Neuron (in vitro differentiated cells): Measurements from ENCODE around the gene RASL12.

ENCODE experiments used
- H2AFZ ChIP-seq: one replicate; pipeline ENCODE4 v1.6.1; 2013; ENCODE audit warnings: low read depth, mild to moderate bottlenecking, inconsistent platforms, low read length, moderate library complexity
- H3K27me3 ChIP-seq: one replicate; pipeline ENCODE4 v1.6.1; 2013; ENCODE audit warnings: low read length; ENCODE audit not compliant: insufficient read depth
- H3K36me3 ChIP-seq: one replicate; pipeline ENCODE4 v1.6.1; 2013; ENCODE audit warnings: low read length; ENCODE audit not compliant: insufficient read depth
- H3K4me1 ChIP-seq: one replicate; pipeline ENCODE4 v1.6.1; 2013; ENCODE audit warnings: low read length; ENCODE audit not compliant: insufficient read depth
- H3K4me3 ChIP-seq: 2 replicates; pipeline ENCODE4 v1.5.1; 2013; ENCODE audit warnings: mild to moderate bottlenecking, low read length, moderate library complexity
- H3K9me3 ChIP-seq: one replicate; pipeline ENCODE4 v1.6.1; 2013; ENCODE audit warnings: low read length

The RASL12 gene

GRCh38 chr15:65087411-65087810, 19.6 kb upstream of the RASL12 start:
- peaks cover 38% of the 10 kb centered on the region for H3K4me1 ChIP-seq
- H3K9me3 ChIP-seq, result no peaks in the 10 kb centered on the region

GRCh38 chr15:65086680-65087111, 18.9 kb upstream of the RASL12 start:
- H3K9me3 ChIP-seq, result no peaks in the 10 kb centered on the region
- H3K36me3 ChIP-seq, result no peaks in the 10 kb centered on the region
- H3K4me1 ChIP-seq, result peaks cover 45% of the 10 kb centered on the region
- no peak overlapping the region for H3K4me3 ChIP-seq
- H3K27me3 ChIP-seq, result no peaks in the 10 kb centered on the region
- no peak overlapping the region for H2AFZ ChIP-seq

More at GRCh38 chr15:65087411-65087810, 19.6 kb upstream of the RASL12 start:
- H3K27me3 ChIP-seq, result no peaks in the 10 kb centered on the region
- no peaks in the 10 kb centered on the region for H3K36me3 ChIP-seq
- H2AFZ ChIP-seq, result no peak overlapping the region
- no peak overlapping the region for H3K4me3 ChIP-seq

GRCh38 chr15:65085990-65086679, 18.3 kb upstream of the RASL12 start:
- Histone ChIP-seq H2AFZ (no peak overlapping the region), H3K4me1 (peaks cover 45% of the 10 kb centered on the region), H3K9me3 (no peaks in the 10 kb centered on the region), H3K36me3 (no peaks in the 10 kb centered on the region), H3K27me3 (no peaks in the 10 kb centered on the region), H3K4me3 (no peak overlapping the region)

GRCh38 chr15:65085207-65085753, 17.5 kb upstream of the RASL12 start:
- peaks cover 45% of the 10 kb centered on the region for H3K4me1 ChIP-seq
- H3K4me3 ChIP-seq, result no peak overlapping the region
- no peaks in the 10 kb centered on the region for H3K27me3 ChIP-seq
- H3K36me3 ChIP-seq, result no peaks in the 10 kb centered on the region
- H2AFZ ChIP-seq, result no peak overlapping the region
- no peaks in the 10 kb centered on the region for H3K9me3 ChIP-seq

- no peaks in the 10 kb centered on the region for H3K9me3 ChIP-seq
- no peaks in the 10 kb centered on the region for H3K27me3 ChIP-seq
- H3K4me1 ChIP-seq, result peaks cover 45% of the 10 kb centered on the region
Measured at GRCh38 chr15:65084500-65085206, 16.9 kb upstream of the RASL12 start.

GRCh38 chr15:65083262-65083701, 15.5 kb upstream of the RASL12 start:
- Histone ChIP-seq H2AFZ (no peak overlapping the region), H3K4me1 (peaks cover 40% of the 10 kb centered on the region), H3K9me3 (no peaks in the 10 kb centered on the region), H3K36me3 (no peaks in the 10 kb centered on the region), H3K4me3 (no peak overlapping the region), H3K27me3 (no peaks in the 10 kb centered on the region)

More at GRCh38 chr15:65084500-65085206, 16.9 kb upstream of the RASL12 start:
- H2AFZ ChIP-seq, result no peak overlapping the region
- H3K4me3 ChIP-seq, result no peak overlapping the region
- no peaks in the 10 kb centered on the region for H3K36me3 ChIP-seq

- Histone ChIP-seq H3K27me3 (no peaks in the 10 kb centered on the region), H3K4me1 (peaks cover 40% of the 10 kb centered on the region), H3K9me3 (peaks cover 3% of the 10 kb centered on the region), H3K4me3 (no peak overlapping the region), H2AFZ (no peak overlapping the region), H3K36me3 (no peaks in the 10 kb centered on the region)
Measured at GRCh38 chr15:65082303-65082953, 14.6 kb upstream of the RASL12 start.

- no peaks in the 10 kb centered on the region for H3K36me3 ChIP-seq
- H2AFZ ChIP-seq, result no peak overlapping the region
- no peak overlapping the region for H3K4me3 ChIP-seq
- H3K4me1 ChIP-seq, result peaks cover 40% of the 10 kb centered on the region
- H3K27me3 ChIP-seq, result no peaks in the 10 kb centered on the region
- H3K9me3 ChIP-seq, result peaks cover 3% of the 10 kb centered on the region
Measured at GRCh38 chr15:65081758-65082157, 14.0 kb upstream of the RASL12 start.

- no peaks in the 10 kb centered on the region for H3K27me3 ChIP-seq
- H3K36me3 ChIP-seq, result no peaks in the 10 kb centered on the region
- peaks cover 3% of the 10 kb centered on the region for H3K9me3 ChIP-seq
- no peak overlapping the region for H2AFZ ChIP-seq
- H3K4me1 ChIP-seq, result peaks cover 40% of the 10 kb centered on the region
- no peak overlapping the region for H3K4me3 ChIP-seq
Measured at GRCh38 chr15:65081270-65081669, 13.5 kb upstream of the RASL12 start.

- Histone ChIP-seq H3K4me3 (no peak overlapping the region), H3K27me3 (no peaks in the 10 kb centered on the region), H3K4me1 (peaks cover 29% of the 10 kb centered on the region), H3K36me3 (no peaks in the 10 kb centered on the region), H3K9me3 (peaks cover 3% of the 10 kb centered on the region), H2AFZ (no peak overlapping the region)
Measured at GRCh38 chr15:65079580-65079979, 11.8 kb upstream of the RASL12 start.

GRCh38 chr15:65077981-65078352, 10.2 kb upstream of the RASL12 start:
- peaks cover 13% of the 10 kb centered on the region for H3K4me1 ChIP-seq
- no peaks in the 10 kb centered on the region for H3K27me3 ChIP-seq
- H2AFZ ChIP-seq, result no peak overlapping the region
- H3K9me3 ChIP-seq, result peaks cover 3% of the 10 kb centered on the region
- no peaks in the 10 kb centered on the region for H3K36me3 ChIP-seq
- no peak overlapping the region for H3K4me3 ChIP-seq

GRCh38 chr15:65077291-65077980, 9.6 kb upstream of the RASL12 start:
- peaks cover 3% of the 10 kb centered on the region for H3K9me3 ChIP-seq
- H3K4me1 ChIP-seq, result peaks cover 8% of the 10 kb centered on the region
- no peak overlapping the region for H2AFZ ChIP-seq
- no peaks in the 10 kb centered on the region for H3K36me3 ChIP-seq
- no peak overlapping the region for H3K4me3 ChIP-seq
- H3K27me3 ChIP-seq, result no peaks in the 10 kb centered on the region
